Caco-2 (cell line): ENCODE measurements around the gene HECTD1. TPM values are rescaled to one million over a fixed set of nuclear protein-coding genes. Genes with fewer than 3 reads are reported as not detected.
"Not testable (repeated sequence)": the region's sequence is repeated elsewhere in the genome, so short reads cannot be mapped to it uniquely, and the experiment has no call there.

ENCODE experiments used
- BruUV-seq: library from RNA; stranded (reverse); fragments of 400-500 nt; replicated peaks from 2 replicates; lab custom pipeline; 2021; lab: Mats Ljungman, UMichigan
- CTCF ChIA-PET: fragments of 300-600 bp; sonication (Branson Sonifier 250); formaldehyde crosslinking; loops from one replicate; lab custom pipeline; 2022; ENCODE audit warnings: antibody characterized with exemption; lab: Charles Lee
- POLR2A ChIA-PET: fragments of 300-600 bp; sonication (Branson Sonifier 250); formaldehyde crosslinking; loops from one replicate; lab custom pipeline; 2022; ENCODE audit warnings: antibody characterized with exemption; lab: Charles Lee
- DNase-seq, 2 experiments: peaks; one replicate each; pipeline versions ENCODE4 v3.0.0 to v3.0.0-alpha.2; 2020 to 2022
- H3K27me3 ChIP-seq: replicated peaks from 2 replicates; pipeline ENCODE4 v1.6.0; 2011; ENCODE audit warnings: low read length; ENCODE audit not compliant: control insufficient read depth, insufficient read depth
- H3K36me3 ChIP-seq: 2 replicates; pipeline ENCODE4 v1.5.1; 2011; ENCODE audit warnings: low read length; ENCODE audit not compliant: control insufficient read depth, insufficient read depth
- H3K4me1 ChIP-seq: fragments of 250-450 bp; sonication (Bioruptor Pico); 2 replicates; pipeline ENCODE4 v1.5.1; 2020; ENCODE audit warnings: mild to moderate bottlenecking
- H3K4me3 ChIP-seq: 2 replicates; pipeline ENCODE4 v1.5.1; 2011; ENCODE audit warnings: low read depth, mild to moderate bottlenecking, control low read depth, low read length
- H3K9me3 ChIP-seq: fragments of 250-450 bp; sonication (Bioruptor Pico); 2 replicates; pipeline ENCODE4 v1.5.1; 2020; ENCODE audit warnings: mild to moderate bottlenecking, moderate library complexity
- H3K27ac Mint-ChIP-seq: one replicate; pipeline ENCODE4 v1.8.0; 2022; ENCODE audit warnings: mixed read lengths; ENCODE audit not compliant: unreplicated experiment
- H3K27me3 Mint-ChIP-seq: one replicate; pipeline ENCODE4 v1.8.0; 2022; ENCODE audit warnings: mixed read lengths; ENCODE audit not compliant: insufficient read depth, unreplicated experiment
- H3K36me3 Mint-ChIP-seq: one replicate; pipeline ENCODE4 v1.8.0; 2022; ENCODE audit warnings: mild to moderate bottlenecking, mixed read lengths; ENCODE audit not compliant: insufficient read depth, unreplicated experiment
- H3K4me1 Mint-ChIP-seq: one replicate; pipeline ENCODE4 v1.8.0; 2022; ENCODE audit warnings: low read depth, mixed read lengths; ENCODE audit not compliant: unreplicated experiment
- H3K4me3 Mint-ChIP-seq: one replicate; pipeline ENCODE4 v1.8.0; 2022; ENCODE audit warnings: mild to moderate bottlenecking, moderate library complexity, mixed read lengths; ENCODE audit not compliant: unreplicated experiment
- H3K9me3 Mint-ChIP-seq: one replicate; pipeline ENCODE4 v1.8.0; 2022; ENCODE audit warnings: mixed read lengths; ENCODE audit not compliant: unreplicated experiment
- CTCF ChIP-seq, 2 experiments: fragments of 200-600 bp in 1 of 2; IDR thresholded peaks; 1 replicate in 1 of 2; 2 replicates in 1 of 2; pipeline versions ENCODE4 v1.5.1 to v1.8.0; 2011 to 2022; ENCODE audit warnings: antibody characterized with exemption in 1 of 2, control low read depth in 1 of 2, inconsistent platforms in 1 of 2, low read depth in 1 of 2, low read length in 1 of 2, mild to moderate bottlenecking in 1 of 2, moderate library complexity in 1 of 2; ENCODE audit not compliant: insufficient read depth in 1 of 2, severe bottlenecking in 1 of 2, unreplicated experiment in 1 of 2
- intact Hi-C: fragments of 100-400 bp; cut with micrococcal nuclease; formaldehyde crosslinking; loops from one replicate; pipeline ENCODE4 v1.10.0; 2022; ENCODE audit not compliant: unreplicated experiment
- total RNA-seq: library from RNA; stranded (reverse); gene quantifications from 2 replicates; pipeline ENCODE4 v1.2.3, GENCODE V29; 2022

HECTD1 gene
- total RNA-seq, 1 experiment from 2014 or later = 146 TPM

- ChIA-PET CTCF (no interaction called here), POLR2A (no interaction called here)
- Histone ChIP-seq H3K27me3 (no peaks in the 10 kb centered on the region), H3K36me3 (no peaks in the 10 kb centered on the region; the same call in 1 of the 2 replicates), H3K4me1 (peaks cover 8% of the 10 kb centered on the region; the same call in 1 of the 2 replicates), H3K4me3 (no peak overlapping the region), H3K9me3 (no peaks in the 10 kb centered on the region)
- Mint-ChIP-seq H3K27ac (no peak overlapping the region), H3K4me1 (peaks cover 14% of the 10 kb centered on the region), H3K4me3 (no peak overlapping the region), H3K27me3 (no peaks in the 10 kb centered on the region), H3K9me3 (no peaks in the 10 kb centered on the region), H3K36me3 (peaks cover 23% of the 10 kb centered on the region)
- no peak for DNase-seq
- no peak for TF ChIP-seq CTCF (IDR thresholded peaks at IDR 0.05; ENCODE audit: insufficient read depth in 1 of 2, low read depth in 1 of 2, low read length in 1 of 2, severe bottlenecking in 1 of 2, unreplicated experiment in 1 of 2)
- BruUV-seq = no TSS peak
- intact Hi-C loops = no loop called here
These were observed 13.5 kb downstream of the HECTD1 start for GRCh38 chr14:31194095-31194494.

GRCh38 chr14:31192544-31192943 lies 15.0 kb downstream of the HECTD1 start:
- H3K4me3 ChIP-seq, H3K4me3 Mint-ChIP-seq, BruUV-seq, CTCF ChIA-PET, H3K36me3 ChIP-seq, H3K4me1 ChIP-seq, H3K9me3 Mint-ChIP-seq, POLR2A ChIA-PET, intact Hi-C loops, H3K27me3 Mint-ChIP-seq, H3K27me3 ChIP-seq, DNase-seq, H3K27ac Mint-ChIP-seq, H3K4me1 Mint-ChIP-seq, H3K9me3 ChIP-seq: not testable (repeated sequence)
- peaks cover 19% of the 10 kb centered on the region for H3K36me3 Mint-ChIP-seq

GRCh38 chr14:31190717-31191263 lies 16.8 kb downstream of the HECTD1 start:
- no peak for DNase-seq
- no peaks in the 10 kb centered on the region for H3K4me1 Mint-ChIP-seq
- intact Hi-C loops = no loop called here
- no peak for TF ChIP-seq CTCF (IDR thresholded peaks at IDR 0.05; ENCODE audit: insufficient read depth in 1 of 2, low read depth in 1 of 2, low read length in 1 of 2, severe bottlenecking in 1 of 2, unreplicated experiment in 1 of 2)
- no peak overlapping the region for H3K4me3 Mint-ChIP-seq
- CTCF ChIA-PET = no interaction called here
- H3K27ac Mint-ChIP-seq = no peak overlapping the region
- no peaks in the 10 kb centered on the region; the same call in 1 of the 2 replicates for H3K36me3 ChIP-seq
- H3K27me3 ChIP-seq = no peaks in the 10 kb centered on the region
- no peaks in the 10 kb centered on the region for H3K9me3 Mint-ChIP-seq
- POLR2A ChIA-PET = no interaction called here
- BruUV-seq = no TSS peak
- H3K27me3 Mint-ChIP-seq = no peaks in the 10 kb centered on the region
- H3K4me3 ChIP-seq = no peak overlapping the region
- H3K9me3 ChIP-seq = no peaks in the 10 kb centered on the region
- H3K36me3 Mint-ChIP-seq = peaks cover 24% of the 10 kb centered on the region
- peaks cover 8% of the 10 kb centered on the region; the same call in 1 of the 2 replicates for H3K4me1 ChIP-seq
